ENCODE measurements around the gene ATOH8. TPM values are rescaled to one million over a fixed set of nuclear protein-coding genes. Genes with fewer than 3 reads are reported as not detected.

The ATOH8 gene
- total RNA-seq, 1 experiment from 2014 or later = 0.20 TPM

DNA sequence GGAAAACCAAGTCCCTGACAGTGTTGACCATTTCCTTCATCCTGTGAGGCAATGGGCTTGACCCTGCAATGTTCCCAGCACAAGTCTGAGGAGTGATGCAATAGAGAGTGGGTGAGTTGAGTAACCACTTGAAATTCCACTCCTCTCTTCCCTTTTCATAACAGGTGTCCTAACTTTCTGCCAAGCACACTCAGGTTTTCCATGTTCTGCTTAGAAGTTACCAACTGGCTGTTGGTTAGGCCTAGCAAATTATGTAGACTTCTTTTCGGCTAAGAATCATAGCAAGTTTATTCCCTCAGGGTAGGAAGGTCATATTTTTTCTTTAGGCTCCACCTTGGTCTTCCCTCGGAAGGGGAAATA lies 48.1 kb upstream of the ATOH8 start:
- H2BK15ac ChIP-seq (ENCODE audit: low read depth, low read length) = no peak overlapping the region
- no peak overlapping the region for H3K56ac ChIP-seq (ENCODE audit: insufficient read length, low read depth, low read length)
- H3K4ac ChIP-seq (ENCODE audit: low read depth, low read length) = no peak overlapping the region
- Mint-ChIP-seq H3K27me3 (ENCODE audit: low read depth) (peaks cover 18% of the 10 kb centered on the region), H3K36me3 (ENCODE audit: insufficient read depth in 1 of 3, low read depth in 3 of 3) (no peaks in the 10 kb centered on the region), H3K4me3 (no peak overlapping the region), H3K9me3 (no peaks in the 10 kb centered on the region; a peak in 1 of 5 replicates), H3K27ac (no peak overlapping the region), H3K4me1 (peaks cover 19 to 23% of the 10 kb centered on the region in 2 experiments)
- H3K23ac ChIP-seq (ENCODE audit: insufficient read length, low read depth, low read length) = no peak overlapping the region
- no peak overlapping the region for H2AFZ ChIP-seq (ENCODE audit: low read length)
- no peak overlapping the region for H3T11ph ChIP-seq (ENCODE audit: low read length)
- no CpG with 5 or more reads among the region's 2 CpGs for WGBS (ENCODE audit: extremely low coverage, insufficient read length, low lambda C conversion rate)
- H4K91ac ChIP-seq (ENCODE audit: insufficient read length, low read depth, low read length) = no peak overlapping the region
- no peak for DNase-seq
- H3K4me2 ChIP-seq (ENCODE audit: insufficient read depth, insufficient read length, low read length) = no peak overlapping the region
- H3K9me3 ChIP-seq (ENCODE audit: control insufficient read depth, low read depth, low read length) = no peaks in the 10 kb centered on the region
- no peaks in the 10 kb centered on the region; the same call in 1 of the 2 replicates for H3K4me1 ChIP-seq (ENCODE audit: insufficient read depth, low read length)
- H4K20me1 ChIP-seq (ENCODE audit: control insufficient read depth, insufficient read depth, insufficient read length) = no peaks in the 10 kb centered on the region
- no peak overlapping the region for H3K18ac ChIP-seq (ENCODE audit: insufficient read length, low read depth, low read length)
- H4K8ac ChIP-seq (replicated peaks; ENCODE audit: insufficient read length, low read depth, low read length) = no peak overlapping the region
- H3K9ac ChIP-seq (ENCODE audit: extremely low read depth, insufficient read length, low read length) = no peak overlapping the region
- TF ChIP-seq, protein P1, sequence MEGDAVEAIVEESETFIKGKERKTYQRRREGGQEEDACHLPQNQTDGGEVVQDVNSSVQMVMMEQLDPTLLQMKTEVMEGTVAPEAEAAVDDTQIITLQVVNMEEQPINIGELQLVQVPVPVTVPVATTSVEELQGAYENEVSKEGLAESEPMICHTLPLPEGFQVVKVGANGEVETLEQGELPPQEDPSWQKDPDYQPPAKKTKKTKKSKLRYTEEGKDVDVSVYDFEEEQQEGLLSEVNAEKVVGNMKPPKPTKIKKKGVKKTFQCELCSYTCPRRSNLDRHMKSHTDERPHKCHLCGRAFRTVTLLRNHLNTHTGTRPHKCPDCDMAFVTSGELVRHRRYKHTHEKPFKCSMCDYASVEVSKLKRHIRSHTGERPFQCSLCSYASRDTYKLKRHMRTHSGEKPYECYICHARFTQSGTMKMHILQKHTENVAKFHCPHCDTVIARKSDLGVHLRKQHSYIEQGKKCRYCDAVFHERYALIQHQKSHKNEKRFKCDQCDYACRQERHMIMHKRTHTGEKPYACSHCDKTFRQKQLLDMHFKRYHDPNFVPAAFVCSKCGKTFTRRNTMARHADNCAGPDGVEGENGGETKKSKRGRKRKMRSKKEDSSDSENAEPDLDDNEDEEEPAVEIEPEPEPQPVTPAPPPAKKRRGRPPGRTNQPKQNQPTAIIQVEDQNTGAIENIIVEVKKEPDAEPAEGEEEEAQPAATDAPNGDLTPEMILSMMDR (conservative IDR thresholded peaks at IDR 0.05) = no peak
- H4K5ac ChIP-seq (ENCODE audit: insufficient read length, low read depth, low read length) = no peak overlapping the region
- H3K14ac ChIP-seq (ENCODE audit: insufficient read depth, low read length) = no peak overlapping the region
- H2BK120ac ChIP-seq (ENCODE audit: low read depth, low read length, poor library complexity, severe bottlenecking) = no peak overlapping the region
- H3K27me3 ChIP-seq (ENCODE audit: insufficient read depth, low read length) = peaks cover 3% of the 10 kb centered on the region; the same call in 1 of the 2 replicates
- no peak overlapping the region for H3K27ac ChIP-seq (ENCODE audit: insufficient read length, low read depth, low read length)
- H3K23me2 ChIP-seq (ENCODE audit: insufficient read length, low read depth, low read length, poor library complexity, severe bottlenecking) = no peaks in the 10 kb centered on the region
- H2BK5ac ChIP-seq (ENCODE audit: insufficient read length, low read length) = no peak overlapping the region
- H3K79me2 ChIP-seq (ENCODE audit: insufficient read depth, low read length) = no peaks in the 10 kb centered on the region
- no peak overlapping the region for H2BK20ac ChIP-seq (ENCODE audit: low read depth, low read length, poor library complexity, severe bottlenecking)
- no peaks in the 10 kb centered on the region for H3K79me1 ChIP-seq (ENCODE audit: insufficient read depth, low read depth, low read length, poor library complexity, severe bottlenecking)
- H2AK5ac ChIP-seq (ENCODE audit: insufficient read length, low read length) = no peak overlapping the region
- H2BK12ac ChIP-seq (ENCODE audit: insufficient read length, low read depth, low read length) = no peak overlapping the region
